ENCODE measurements around the gene INPP5K.

Gene INPP5K

GRCh38 chr17:1484676-1485422 is 31.6 kb downstream of the INPP5K start:
- DNase-seq (ENCODE audit: low read depth): peak; percentile 64
- TF ChIP-seq CTCF (IDR thresholded peaks at IDR 0.05; ENCODE audit: low read length, missing control alignments): no peak
- H3K4me3 ChIP-seq (replicated peaks; ENCODE audit: low read depth, low read length): peak overlapping the region; percentile 60

GRCh38 chr17:1484060-1484535 is 32.3 kb downstream of the INPP5K start:
- no peak overlapping the region for H3K4me3 ChIP-seq (replicated peaks; ENCODE audit: low read depth, low read length)

GRCh38 chr17:1482680-1483079 is 33.7 kb downstream of the INPP5K start:
- DNase-seq (ENCODE audit: low read depth): no peak
- TF ChIP-seq CTCF (IDR thresholded peaks at IDR 0.05; ENCODE audit: low read length, missing control alignments): no peak
- no peak overlapping the region for H3K4me3 ChIP-seq (replicated peaks; ENCODE audit: low read depth, low read length)

More at GRCh38 chr17:1484060-1484535, 32.3 kb downstream of the INPP5K start:
- TF ChIP-seq CTCF (IDR thresholded peaks at IDR 0.05; ENCODE audit: low read length, missing control alignments): no peak
- no peak for DNase-seq (ENCODE audit: low read depth)

GRCh38 chr17:1481736-1482135 is 34.7 kb downstream of the INPP5K start:
- DNase-seq (ENCODE audit: low read depth): no peak
- no peak for TF ChIP-seq CTCF (IDR thresholded peaks at IDR 0.05; ENCODE audit: low read length, missing control alignments)
- H3K4me3 ChIP-seq (replicated peaks; ENCODE audit: low read depth, low read length): no peak overlapping the region

DNA sequence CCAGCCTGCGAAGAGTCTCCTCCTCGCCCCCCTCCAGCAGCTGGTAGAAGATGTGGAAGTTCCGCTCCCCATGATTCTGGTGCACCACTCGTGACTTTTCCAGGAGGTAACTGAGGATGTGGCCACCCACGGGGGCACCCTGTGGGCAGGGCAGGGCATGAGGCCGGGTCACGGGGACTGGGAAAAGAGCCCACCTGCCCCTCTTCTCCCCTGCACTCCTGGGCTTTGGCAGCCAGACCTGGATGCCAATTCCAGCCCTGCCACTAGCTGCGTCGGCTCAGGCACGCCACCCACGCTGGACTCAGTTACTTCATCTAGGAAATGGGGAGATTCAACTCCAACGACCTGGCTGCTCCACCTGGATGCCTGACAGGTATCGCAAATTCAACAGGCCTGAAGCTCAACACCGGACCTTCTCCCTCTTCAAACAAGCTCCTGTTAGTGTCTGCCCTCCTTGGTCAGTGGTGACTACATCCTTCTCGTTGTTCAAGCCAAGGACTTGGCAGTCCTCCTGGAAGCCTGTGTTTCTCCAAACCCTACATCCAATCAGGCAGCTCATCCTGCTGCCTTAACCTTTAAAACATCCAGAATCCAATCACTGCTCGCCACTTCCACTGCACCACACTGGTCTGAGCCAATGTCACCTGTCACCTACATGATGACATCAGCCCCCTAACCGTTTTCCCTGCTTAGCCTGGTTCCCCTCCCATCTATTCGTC is 35.5 kb downstream of the INPP5K start:
- TF ChIP-seq CTCF (IDR thresholded peaks at IDR 0.05; ENCODE audit: low read length, missing control alignments): no peak

GRCh38 chr17:1478418-1478817 is 38.0 kb downstream of the INPP5K start:
- TF ChIP-seq CTCF (IDR thresholded peaks at IDR 0.05; ENCODE audit: low read length, missing control alignments): no peak
- DNase-seq (ENCODE audit: low read depth): no peak
- no peak overlapping the region for H3K4me3 ChIP-seq (replicated peaks; ENCODE audit: low read depth, low read length)

More for the DNA sequence above, 35.5 kb downstream of the INPP5K start:
- H3K4me3 ChIP-seq (replicated peaks; ENCODE audit: low read depth, low read length): no peak overlapping the region
- no peak for DNase-seq (ENCODE audit: low read depth)
